HG02623 (cell line): ENCODE data around the gene HSD3B1.
"Not testable (repeated sequence)": the region's sequence is repeated elsewhere in the genome, so short reads cannot be mapped to it uniquely, and the experiment has no call there.

ENCODE experiments used
- ATAC-seq: cut with Tn5 transposase; IDR thresholded peaks from one replicate; pipeline ENCODE4 v1.9.1; 2021; ENCODE audit warnings: moderate library complexity; ENCODE audit not compliant: unreplicated experiment

Gene HSD3B1

GRCh38 chr1:119551218-119551617, 44.2 kb downstream of the HSD3B1 start:
- no peak for ATAC-seq

DNA sequence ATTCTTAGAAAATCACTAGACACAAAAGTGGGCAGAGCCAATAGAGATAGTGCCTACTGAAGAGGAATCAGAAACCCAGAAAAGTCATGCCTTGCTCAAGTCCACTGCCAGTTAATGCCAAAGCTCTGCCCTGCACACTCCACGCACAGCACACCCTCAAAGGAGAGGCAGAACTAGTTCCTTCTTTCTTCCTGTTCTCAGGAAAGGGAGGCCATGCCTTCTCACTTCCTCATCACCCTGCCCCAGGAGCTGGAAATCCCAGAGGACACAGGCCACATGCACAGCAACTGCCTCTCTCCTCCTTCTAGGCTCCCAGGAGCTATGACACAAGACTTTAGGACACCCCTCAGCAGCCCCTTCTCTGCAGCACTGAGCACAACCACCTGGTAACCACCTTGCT, 45.6 kb downstream of the HSD3B1 start:
- not testable (repeated sequence) for ATAC-seq

- ATAC-seq: not testable (repeated sequence)
Measured at GRCh38 chr1:119553302-119554071, 46.5 kb downstream of the HSD3B1 start.

GRCh38 chr1:119554183-119554582, 47.2 kb downstream of the HSD3B1 start:
- no peak for ATAC-seq

GRCh38 chr1:119556423-119556822, 49.4 kb downstream of the HSD3B1 start:
- ATAC-seq: no peak

- not testable (repeated sequence) for ATAC-seq
Measured at GRCh38 chr1:119560402-119560801, 53.4 kb downstream of the HSD3B1 start.

DNA sequence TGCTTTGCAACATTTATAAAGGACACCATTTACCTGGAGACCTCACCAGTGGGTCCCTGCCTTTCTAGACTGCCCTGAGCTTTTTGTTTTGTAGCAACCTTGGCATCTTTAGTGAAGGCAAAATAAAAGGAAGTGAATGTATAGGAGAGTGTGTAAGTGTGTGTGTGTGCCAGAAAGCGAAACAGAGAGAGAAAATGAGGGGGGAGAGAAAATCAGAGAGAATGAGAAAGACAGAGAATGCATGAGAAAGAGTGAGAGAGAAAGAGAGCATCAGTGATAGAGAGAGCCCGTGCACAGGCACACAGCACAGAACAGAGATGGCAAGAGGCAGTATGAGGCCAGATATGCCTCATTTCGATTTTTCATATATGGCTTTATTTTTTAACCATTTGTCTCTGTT, 57.5 kb downstream of the HSD3B1 start:
- ATAC-seq: no peak
